Tibial artery (tissue), 4 donors: ENCODE measurements around the gene RSF1.
"Not testable (repeated sequence)": the region's sequence is repeated elsewhere in the genome, so short reads cannot be mapped to it uniquely, and the experiment has no call there.

Source experiments
- DNase-seq, 2 donors: peaks; one replicate each; pipeline ENCODE4 v3.0.0-alpha.2; 2019
- H3K27ac ChIP-seq, 2 donors: fragments of 200-600 bp; sonication (generic) in 1 of 2; 1 replicate in 1 of 2; 2 replicates in 1 of 2; pipeline ENCODE4 v1.5.1; 2018 to 2019; ENCODE audit warnings: mild to moderate bottlenecking in 1 of 2
- H3K27me3 ChIP-seq, 2 donors: fragments of 200-600 bp; sonication (generic) in 1 of 2; one replicate each; pipeline versions ENCODE4 v1.5.1 to v1.6.0; 2016 to 2019
- H3K36me3 ChIP-seq, 3 donors: fragments of 200-600 bp; sonication (generic) in 2 of 3; one replicate each; pipeline ENCODE4 v1.5.1; 2016 to 2019; ENCODE audit warnings: mild to moderate bottlenecking in 2 of 3
- H3K4me1 ChIP-seq, 4 donors: fragments of 200-600 bp; sonication (generic) in 2 of 4; 1 replicate in 3 of 4; 2 replicates in 1 of 4; pipeline ENCODE4 v1.5.1; 2016 to 2019
- H3K4me3 ChIP-seq, 2 donors: fragments of 200-600 bp; sonication (generic) in 1 of 2; 1 replicate in 1 of 2; 2 replicates in 1 of 2; pipeline ENCODE4 v1.5.1; 2018 to 2019; ENCODE audit warnings: mild to moderate bottlenecking in 2 of 2
- H3K9me3 ChIP-seq, 3 donors: fragments of 200-600 bp; sonication (generic) in 1 of 3; one replicate each; pipeline ENCODE4 v1.5.1; 2016 to 2019
- CTCF ChIP-seq, 2 experiments: fragments of 200-600 bp in 1 of 2; fragments of 450-650 bp in 1 of 2; IDR thresholded peaks; one replicate each; pipeline ENCODE4 v1.5.1; 2017 to 2019; ENCODE audit warnings: antibody characterized with exemption in 2 of 2, mild to moderate bottlenecking in 1 of 2, moderate library complexity in 1 of 2
- intact Hi-C: fragments of 100-400 bp; cut with DNase I; formaldehyde crosslinking; loops from one replicate; pipeline ENCODE4 v1.15.0; 2023; ENCODE audit warnings: low total_unique reads

Gene RSF1

GRCh38 chr11:77854838-77855237 is 34.3 kb upstream of the RSF1 start:
- Histone ChIP-seq H3K36me3 (peaks cover 36 to 57% (median 47%) of the 10 kb centered on the region in 3 donors), H3K4me1 (no peaks in the 10 kb centered on the region), H3K4me3 (no peak overlapping the region), H3K27ac (no peak overlapping the region), H3K27me3 (no peaks in the 10 kb centered on the region), H3K9me3 (peaks cover 0 to 6% (median 0%) of the 10 kb centered on the region in 3 donors)
- no peak for TF ChIP-seq CTCF (IDR thresholded peaks at IDR 0.05)
- intact Hi-C loops: no loop called here
- no peak for DNase-seq

- intact Hi-C loops: no loop called here
- no peak overlapping the region for H3K27ac ChIP-seq
- no peaks in the 10 kb centered on the region for H3K27me3 ChIP-seq
- H3K9me3 ChIP-seq: peaks cover 0 to 6% (median 0%) of the 10 kb centered on the region in 3 donors
- DNase-seq: no peak
- H3K36me3 ChIP-seq: peaks cover 51 to 66% (median 54%) of the 10 kb centered on the region in 3 donors
- H3K4me1 ChIP-seq: no peaks in the 10 kb centered on the region
- no peak for TF ChIP-seq CTCF (IDR thresholded peaks at IDR 0.05)
- H3K4me3 ChIP-seq: no peak overlapping the region
Measured at GRCh38 chr11:77851503-77851902, 31.0 kb upstream of the RSF1 start.

GRCh38 chr11:77843700-77844099 is 23.2 kb upstream of the RSF1 start:
- H3K27me3 ChIP-seq, DNase-seq, H3K9me3 ChIP-seq, H3K27ac ChIP-seq, H3K4me1 ChIP-seq, H3K4me3 ChIP-seq, intact Hi-C loops: not testable (repeated sequence)
- H3K36me3 ChIP-seq: peaks cover 58 to 74% (median 68%) of the 10 kb centered on the region in 3 donors

- no peaks in the 10 kb centered on the region for H3K9me3 ChIP-seq
- H3K36me3 ChIP-seq: peaks cover 48 to 63% (median 59%) of the 10 kb centered on the region in 3 donors
Measured at GRCh38 chr11:77842441-77843121, 22.1 kb upstream of the RSF1 start.

GRCh38 chr11:77833302-77833701 is 12.8 kb upstream of the RSF1 start:
- no peak overlapping the region for H3K27ac ChIP-seq
- H3K27me3 ChIP-seq: no peaks in the 10 kb centered on the region
- no peaks in the 10 kb centered on the region for H3K36me3 ChIP-seq
- H3K9me3 ChIP-seq: no peaks in the 10 kb centered on the region
- no peak overlapping the region for H3K4me3 ChIP-seq
- no peak for TF ChIP-seq CTCF (IDR thresholded peaks at IDR 0.05)
- no peaks in the 10 kb centered on the region for H3K4me1 ChIP-seq
- intact Hi-C loops: no loop called here
- no peak for DNase-seq

More at GRCh38 chr11:77842441-77843121, 22.1 kb upstream of the RSF1 start:
- Histone ChIP-seq H3K4me3 (no peak overlapping the region), H3K4me1 (no peaks in the 10 kb centered on the region), H3K27me3 (no peaks in the 10 kb centered on the region), H3K27ac (no peak overlapping the region)
- DNase-seq: no peak
- intact Hi-C loops: no loop called here
- no peak for TF ChIP-seq CTCF (IDR thresholded peaks at IDR 0.05)

- no peak overlapping the region for H3K4me3 ChIP-seq
- intact Hi-C loops: no loop called here
- no peak for DNase-seq
Measured at GRCh38 chr11:77828926-77829325, 8.4 kb upstream of the RSF1 start.

More at GRCh38 chr11:77828926-77829325, 8.4 kb upstream of the RSF1 start:
- no peak for TF ChIP-seq CTCF (IDR thresholded peaks at IDR 0.05)
- H3K27me3 ChIP-seq: no peaks in the 10 kb centered on the region
- H3K9me3 ChIP-seq: no peaks in the 10 kb centered on the region
- H3K4me1 ChIP-seq: peaks cover 0 to 7% (median 2%) of the 10 kb centered on the region in 4 donors
- H3K36me3 ChIP-seq: no peaks in the 10 kb centered on the region
- H3K27ac ChIP-seq: no peak overlapping the region
